ENCODE results near the gene KSR1.
A peak's percentile ranks its signal among the peaks of the same experiment; 100 is the strongest.
"Not testable (repeated sequence)": the region's sequence is repeated elsewhere in the genome, so short reads cannot be mapped to it uniquely, and the experiment has no call there.

Gene KSR1

DNA sequence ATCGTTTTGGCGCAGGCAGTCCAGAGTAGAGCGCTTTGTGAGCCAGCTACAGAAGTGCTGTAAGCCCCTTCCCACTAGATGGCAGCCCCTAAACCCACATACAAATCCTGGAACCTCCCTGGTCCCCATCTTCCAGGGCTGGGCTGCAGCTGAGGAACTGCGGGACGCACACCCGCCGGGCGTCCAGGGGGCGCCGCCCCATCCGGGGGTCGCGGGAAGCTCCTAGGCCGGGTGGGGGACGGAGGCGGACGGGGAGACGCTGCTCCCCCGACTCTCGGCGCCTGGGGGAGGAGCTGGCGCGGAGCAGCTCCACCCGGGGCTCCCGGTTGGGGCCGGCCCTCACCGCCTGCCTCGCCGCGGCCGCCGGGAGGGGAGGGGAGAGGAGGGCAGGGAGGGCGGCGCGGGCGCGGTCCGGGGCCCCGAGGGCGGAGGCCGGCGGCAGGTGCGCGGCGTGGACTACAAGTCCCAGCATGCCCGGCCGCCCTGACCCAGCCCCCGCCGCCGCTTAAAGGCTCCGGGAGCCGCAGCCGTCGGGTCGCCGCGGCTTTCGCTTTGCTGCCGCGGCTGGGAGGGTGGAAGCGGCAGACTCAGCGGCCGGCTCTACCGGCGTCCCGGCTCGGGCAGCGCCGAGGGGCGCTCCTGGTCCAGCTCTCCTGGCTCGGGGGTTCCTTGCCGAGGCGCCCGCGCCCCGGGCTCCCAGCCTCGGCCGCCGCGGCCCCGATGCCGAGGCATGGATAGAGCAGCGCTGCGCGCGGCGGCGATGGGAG lies at the start of gene KSR1:
Gene KSR1 (plus strand): TSS at position 535 of the 767 bp plus-strand sequence. CDS start 196 bp downstream, at position 731.
- TF ChIP-seq, protein P1, sequence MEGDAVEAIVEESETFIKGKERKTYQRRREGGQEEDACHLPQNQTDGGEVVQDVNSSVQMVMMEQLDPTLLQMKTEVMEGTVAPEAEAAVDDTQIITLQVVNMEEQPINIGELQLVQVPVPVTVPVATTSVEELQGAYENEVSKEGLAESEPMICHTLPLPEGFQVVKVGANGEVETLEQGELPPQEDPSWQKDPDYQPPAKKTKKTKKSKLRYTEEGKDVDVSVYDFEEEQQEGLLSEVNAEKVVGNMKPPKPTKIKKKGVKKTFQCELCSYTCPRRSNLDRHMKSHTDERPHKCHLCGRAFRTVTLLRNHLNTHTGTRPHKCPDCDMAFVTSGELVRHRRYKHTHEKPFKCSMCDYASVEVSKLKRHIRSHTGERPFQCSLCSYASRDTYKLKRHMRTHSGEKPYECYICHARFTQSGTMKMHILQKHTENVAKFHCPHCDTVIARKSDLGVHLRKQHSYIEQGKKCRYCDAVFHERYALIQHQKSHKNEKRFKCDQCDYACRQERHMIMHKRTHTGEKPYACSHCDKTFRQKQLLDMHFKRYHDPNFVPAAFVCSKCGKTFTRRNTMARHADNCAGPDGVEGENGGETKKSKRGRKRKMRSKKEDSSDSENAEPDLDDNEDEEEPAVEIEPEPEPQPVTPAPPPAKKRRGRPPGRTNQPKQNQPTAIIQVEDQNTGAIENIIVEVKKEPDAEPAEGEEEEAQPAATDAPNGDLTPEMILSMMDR (IDR thresholded peaks at IDR 0.05; ENCODE audit: low read depth, low read length), result peak; percentile 27; the same call in 1 of the 2 replicates
- peak within 1 kb of the TSS; percentile 68 for H3K4me3 ChIP-seq (ENCODE audit: low read depth, low read length)

DNA sequence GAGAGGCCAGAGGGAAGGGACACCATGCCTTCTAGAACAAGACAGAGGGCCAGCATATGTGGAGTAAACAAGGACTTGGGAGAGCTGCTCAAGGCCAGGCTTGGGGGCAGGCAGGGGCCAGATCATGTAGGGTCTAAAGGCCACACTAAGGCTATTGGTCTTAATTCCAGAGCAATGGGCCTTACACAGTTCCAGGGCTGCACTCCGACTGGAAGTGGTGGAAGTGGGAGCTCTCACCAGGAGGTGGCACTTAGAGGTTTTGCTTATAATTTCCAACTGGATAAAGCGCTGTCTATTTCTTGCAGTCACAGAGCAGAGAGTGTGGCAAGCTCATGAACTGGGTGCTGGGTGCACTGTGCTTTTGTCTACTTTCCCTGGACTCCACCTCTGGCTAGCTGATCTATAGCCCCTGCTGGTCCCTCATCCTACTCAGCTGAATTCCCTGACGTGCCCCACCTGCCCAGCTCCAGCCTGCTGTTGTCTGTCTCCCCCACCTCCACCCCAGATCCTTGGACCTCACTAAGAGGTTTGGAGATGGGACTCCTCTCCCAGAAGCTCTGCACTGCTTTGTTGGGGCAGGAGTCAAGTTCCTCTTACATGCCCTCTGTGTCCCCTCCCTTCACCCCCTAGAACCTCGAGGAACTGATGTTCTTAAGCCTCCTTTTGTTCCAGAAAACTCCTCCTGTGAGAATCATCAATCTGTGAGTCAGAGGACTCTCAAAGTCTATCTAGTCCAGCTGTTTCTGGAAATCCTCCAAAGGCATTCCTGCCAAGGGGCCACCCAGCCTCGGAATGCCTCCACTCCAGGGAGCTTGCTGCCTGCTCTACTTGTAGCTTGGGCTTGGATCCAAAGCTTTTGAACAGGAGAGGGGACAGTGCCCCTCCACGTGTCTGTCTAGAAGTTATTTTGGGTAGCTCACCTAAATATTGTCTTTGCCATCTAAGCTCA lies 48.1 kb upstream of the KSR1 start:
- TF ChIP-seq, protein P1 (IDR thresholded peaks at IDR 0.05; ENCODE audit: low read depth, low read length), result no peak
- no peak overlapping the region for H3K4me3 ChIP-seq (ENCODE audit: low read depth, low read length)

DNA sequence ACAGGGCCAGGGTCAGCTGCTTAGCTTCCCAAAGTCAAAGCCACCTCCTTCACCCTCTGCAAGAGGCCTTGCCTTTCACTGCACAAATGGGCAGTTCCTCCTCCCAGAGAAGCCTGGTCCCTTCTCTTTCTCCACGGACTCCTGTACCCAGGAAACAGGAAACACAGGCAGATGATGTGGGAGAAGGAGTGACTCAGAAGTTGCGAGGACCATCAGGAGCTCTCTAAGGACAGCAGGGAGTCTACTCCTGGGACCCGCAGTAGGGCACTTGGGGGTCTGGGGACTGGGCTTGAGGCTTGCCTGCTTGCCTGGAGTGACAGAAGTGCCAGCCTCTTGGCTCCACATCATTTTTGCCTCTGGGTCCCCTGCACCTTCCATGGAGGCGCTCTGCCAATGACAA lies 47.4 kb upstream of the KSR1 start:
- no peak overlapping the region for H3K4me3 ChIP-seq (ENCODE audit: low read depth, low read length)
- TF ChIP-seq, protein P1 (IDR thresholded peaks at IDR 0.05; ENCODE audit: low read depth, low read length), result no peak

DNA sequence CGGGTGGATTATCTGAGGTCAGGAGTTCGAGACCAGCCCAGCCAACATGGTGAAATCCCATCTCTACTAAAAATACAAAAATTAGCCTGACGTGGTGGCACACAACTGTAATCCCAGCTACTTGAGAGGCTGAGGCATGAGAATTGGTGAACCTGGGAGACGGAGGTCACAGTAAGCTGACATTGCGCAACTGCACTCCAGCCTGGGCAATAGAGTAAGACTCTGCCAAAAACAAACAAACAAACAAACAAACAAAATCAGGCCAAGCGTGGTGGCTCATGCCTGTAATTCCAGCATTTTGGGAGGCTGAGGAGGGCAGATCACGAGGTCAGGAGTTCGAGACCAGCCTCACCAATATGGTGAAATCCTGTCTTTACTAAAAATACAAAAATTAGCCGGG lies 44.1 kb upstream of the KSR1 start:
- H3K4me3 ChIP-seq (ENCODE audit: low read depth, low read length), result not testable (repeated sequence)

DNA sequence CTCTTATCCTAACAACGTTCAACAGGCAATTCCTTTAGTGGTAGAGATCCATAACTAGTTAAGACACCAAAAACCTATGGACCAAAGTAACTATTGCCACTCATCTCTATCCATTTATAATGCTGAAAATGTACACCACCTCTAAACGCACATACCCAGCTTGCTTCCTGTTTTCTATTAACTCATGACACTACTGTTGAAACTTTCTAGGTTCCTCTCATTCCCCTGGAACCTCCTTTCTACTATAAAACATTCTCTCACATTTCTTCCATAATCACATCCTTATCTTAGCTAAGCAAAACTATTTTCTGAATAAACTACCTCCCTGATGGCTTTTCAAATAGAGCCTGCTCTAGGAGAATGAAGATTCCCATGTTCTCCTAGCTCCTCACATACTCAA lies 42.9 kb upstream of the KSR1 start:
- TF ChIP-seq, protein P1 (IDR thresholded peaks at IDR 0.05; ENCODE audit: low read depth, low read length), result no peak
- no peak overlapping the region for H3K4me3 ChIP-seq (ENCODE audit: low read depth, low read length)

DNA sequence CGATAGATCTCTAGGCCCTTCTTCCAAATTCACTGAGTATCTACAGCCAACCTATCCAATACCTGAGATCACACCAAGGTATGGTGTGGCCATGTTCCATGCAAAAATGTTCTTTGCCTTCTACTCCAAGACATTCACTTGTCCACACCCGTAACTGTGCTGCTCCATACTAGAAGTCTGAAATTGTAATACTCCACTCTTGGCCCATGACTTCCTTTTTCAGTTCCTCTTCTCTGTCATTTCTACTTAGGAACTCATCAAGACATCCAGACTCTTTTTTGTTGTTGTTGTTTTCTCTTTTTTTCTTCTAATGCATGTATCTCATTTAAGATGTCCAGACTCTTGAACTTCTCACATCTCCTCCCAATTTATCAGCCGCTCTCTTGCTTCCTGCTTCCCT lies 42.5 kb upstream of the KSR1 start:
- no peak overlapping the region for H3K4me3 ChIP-seq (ENCODE audit: low read depth, low read length)
- TF ChIP-seq, protein P1 (IDR thresholded peaks at IDR 0.05; ENCODE audit: low read depth, low read length), result no peak

DNA sequence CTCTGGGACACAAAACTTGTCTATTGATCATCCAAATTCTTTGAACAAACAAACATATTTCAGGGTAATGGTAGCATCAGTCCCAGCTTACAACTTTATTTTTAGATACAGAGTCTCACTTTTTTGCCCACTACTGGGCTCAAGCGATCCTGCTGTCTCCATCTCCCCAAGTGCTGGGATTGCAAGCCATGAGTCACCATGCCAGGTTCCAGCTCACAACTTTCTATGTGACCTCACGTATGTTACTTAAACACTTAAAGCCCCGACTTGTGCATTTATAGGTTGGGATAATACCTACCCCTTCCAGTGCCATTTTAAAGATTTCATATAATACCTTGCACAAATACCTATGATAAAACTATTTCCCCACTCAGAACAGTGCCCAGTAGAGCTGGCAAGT lies 42.0 kb upstream of the KSR1 start:
- TF ChIP-seq, protein P1 (IDR thresholded peaks at IDR 0.05; ENCODE audit: low read depth, low read length), result no peak
- H3K4me3 ChIP-seq (ENCODE audit: low read depth, low read length), result no peak overlapping the region
